ENCODE measurements around the gene TSEN2. TPM values are rescaled to one million over a fixed set of nuclear protein-coding genes. Genes with fewer than 3 reads are reported as not detected.

TSEN2 gene
- total and polyA plus RNA-seq, 2 of the 13 experiments (the other 11 are each of a cell fraction or from before 2014, with no cell fraction given), result 11.0 to 17.3 TPM

DNA sequence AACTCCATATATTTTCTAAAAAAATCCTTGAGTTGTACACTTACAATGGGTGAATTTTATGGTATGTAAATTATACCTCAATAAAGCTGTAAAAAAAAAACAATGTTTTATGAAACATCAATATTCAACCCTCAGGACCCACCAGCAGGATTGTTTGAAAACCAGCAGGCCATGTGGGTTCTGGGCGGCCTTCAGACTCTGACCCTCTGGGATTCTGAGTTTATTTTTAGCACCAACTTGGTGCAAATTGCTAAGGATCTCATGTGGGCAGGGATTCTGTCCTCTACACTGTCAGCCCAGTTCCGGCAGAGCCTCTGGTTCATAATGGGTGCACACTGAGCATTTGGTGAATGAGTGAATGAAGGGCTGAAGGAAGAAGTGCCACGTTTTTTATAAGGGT lies 24.2 kb upstream of the TSEN2 start (continued):
- TF ChIP-seq ARID4A (CRISPR knock-in tag; IDR thresholded peaks at IDR 0.05; ENCODE audit: borderline replicate concordance) (no peak), SIN3A (IDR thresholded peaks at IDR 0.05; ENCODE audit: borderline replicate concordance, low read depth, low read length) (no peak), ASH2L (IDR thresholded peaks at IDR 0.05; ENCODE audit: insufficient read length, low read depth, low read length) (no peak), ZNF7 (CRISPR knock-in tag; IDR thresholded peaks at IDR 0.05) (no peak), TFAP4 (IDR thresholded peaks at IDR 0.05; ENCODE audit: borderline replicate concordance, low read depth) (no peak), ZNF564 (CRISPR knock-in tag; IDR thresholded peaks at IDR 0.05) (no peak), ZNF430 (CRISPR knock-in tag; IDR thresholded peaks at IDR 0.05) (no peak)
- TF ChIP-seq, protein P1, sequence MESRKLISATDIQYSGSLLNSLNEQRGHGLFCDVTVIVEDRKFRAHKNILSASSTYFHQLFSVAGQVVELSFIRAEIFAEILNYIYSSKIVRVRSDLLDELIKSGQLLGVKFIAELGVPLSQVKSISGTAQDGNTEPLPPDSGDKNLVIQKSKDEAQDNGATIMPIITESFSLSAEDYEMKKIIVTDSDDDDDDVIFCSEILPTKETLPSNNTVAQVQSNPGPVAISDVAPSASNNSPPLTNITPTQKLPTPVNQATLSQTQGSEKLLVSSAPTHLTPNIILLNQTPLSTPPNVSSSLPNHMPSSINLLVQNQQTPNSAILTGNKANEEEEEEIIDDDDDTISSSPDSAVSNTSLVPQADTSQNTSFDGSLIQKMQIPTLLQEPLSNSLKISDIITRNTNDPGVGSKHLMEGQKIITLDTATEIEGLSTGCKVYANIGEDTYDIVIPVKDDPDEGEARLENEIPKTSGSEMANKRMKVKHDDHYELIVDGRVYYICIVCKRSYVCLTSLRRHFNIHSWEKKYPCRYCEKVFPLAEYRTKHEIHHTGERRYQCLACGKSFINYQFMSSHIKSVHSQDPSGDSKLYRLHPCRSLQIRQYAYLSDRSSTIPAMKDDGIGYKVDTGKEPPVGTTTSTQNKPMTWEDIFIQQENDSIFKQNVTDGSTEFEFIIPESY (CRISPR knock-in tag; IDR thresholded peaks at IDR 0.05), result no peak
